Activated CD4-positive, alpha-beta T cell treated with anti-CD3 and anti-CD28 coated beads, Interleukin-2, amount 50 U/mL, for 4 hours (primary cell): ENCODE results near the gene NDUFAF3.

Experiments
- DNase-seq, 2 experiments: peaks; one replicate each; pipeline ENCODE4 v3.0.0-alpha.2; 2020

Gene NDUFAF3

GRCh38 chr3:49021813-49022687 is at the start of gene NDUFAF3:
TSS of gene NDUFAF3 (plus strand) at chr3:49022121. CDS start at chr3:49022145, 24 bp downstream.
- peak; percentile 88 to 90 for DNase-seq

GRCh38 chr3:48974076-48974864 is 47.7 kb upstream of the NDUFAF3 start:
- no peak for DNase-seq

DNA sequence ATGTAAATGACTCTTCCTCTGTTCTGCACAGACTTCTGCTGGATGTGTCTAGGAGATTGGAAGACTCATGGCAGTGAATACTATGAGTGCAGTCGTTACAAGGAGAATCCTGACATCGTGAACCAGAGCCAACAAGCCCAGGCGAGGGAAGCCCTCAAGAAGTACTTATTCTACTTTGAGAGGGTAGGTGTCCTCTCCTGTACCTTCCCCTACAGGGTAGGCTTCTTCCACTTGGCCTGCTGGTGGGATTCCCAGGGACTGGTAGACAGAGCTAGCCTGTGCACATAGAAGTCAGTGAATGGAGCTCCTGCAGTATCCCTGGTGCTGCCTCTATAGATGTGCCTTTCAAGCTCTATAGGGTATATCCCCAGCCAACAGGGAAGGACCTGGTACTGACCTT is 42.5 kb upstream of the NDUFAF3 start:
- no peak for DNase-seq

GRCh38 chr3:48980295-48980694 is 41.6 kb upstream of the NDUFAF3 start:
- no peak for DNase-seq

DNA sequence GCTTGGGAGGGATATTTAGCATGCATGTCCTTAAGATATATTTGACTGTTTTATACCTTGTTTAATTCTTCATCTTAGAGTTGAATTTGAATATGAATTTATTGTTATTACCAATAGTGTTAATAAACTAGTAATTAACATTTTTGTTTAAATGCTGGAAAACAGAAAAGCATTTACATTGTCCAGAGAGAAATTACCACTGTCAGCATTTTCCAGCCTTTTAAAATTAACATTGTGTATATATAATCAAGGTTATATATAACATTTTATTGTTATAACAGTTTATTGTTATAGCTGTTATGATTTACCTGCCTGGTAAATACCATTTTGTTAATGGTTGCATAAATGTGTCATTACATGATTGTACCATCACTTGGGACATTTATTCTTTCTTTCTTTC is 39.9 kb upstream of the NDUFAF3 start:
- no peak for DNase-seq

DNA sequence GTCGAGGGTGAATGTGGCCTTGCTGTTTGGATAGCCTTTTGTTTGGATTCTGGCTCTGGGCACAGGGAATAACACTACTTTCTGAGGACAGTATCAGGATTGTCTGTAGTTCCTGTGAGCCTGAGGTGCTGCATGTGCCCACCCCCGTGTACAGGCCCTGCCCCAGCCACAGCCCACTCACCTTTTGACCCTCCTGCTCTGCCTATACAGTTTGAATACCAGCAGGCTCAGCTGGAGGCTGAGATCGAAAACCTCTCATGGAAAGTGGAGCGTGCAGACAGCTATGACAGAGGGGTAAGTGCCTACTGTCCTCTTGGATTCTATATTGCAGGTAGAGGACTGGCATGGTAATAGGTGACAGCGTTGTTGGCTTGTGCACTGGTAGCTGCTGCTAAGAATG is 39.2 kb upstream of the NDUFAF3 start:
- no peak for DNase-seq

DNA sequence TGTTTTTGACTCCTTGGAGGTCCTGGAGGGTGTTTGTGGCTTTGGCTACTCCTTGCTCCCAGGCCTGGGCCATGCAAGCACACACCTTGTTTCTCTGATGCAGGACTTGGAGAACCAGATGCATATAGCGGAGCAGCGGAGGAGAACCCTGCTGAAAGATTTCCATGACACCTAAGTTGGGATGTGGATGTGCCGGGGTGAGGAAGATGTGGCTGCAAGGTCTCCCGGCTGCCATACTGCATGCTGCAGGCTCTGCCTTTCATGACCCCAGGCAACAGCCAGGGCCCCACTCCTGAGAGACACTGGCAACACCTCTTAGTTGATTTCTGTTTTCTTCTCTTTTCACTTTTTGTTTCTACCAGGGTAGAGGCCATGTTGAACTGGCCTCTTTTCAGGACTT is 38.8 kb upstream of the NDUFAF3 start:
- no peak for DNase-seq

DNA sequence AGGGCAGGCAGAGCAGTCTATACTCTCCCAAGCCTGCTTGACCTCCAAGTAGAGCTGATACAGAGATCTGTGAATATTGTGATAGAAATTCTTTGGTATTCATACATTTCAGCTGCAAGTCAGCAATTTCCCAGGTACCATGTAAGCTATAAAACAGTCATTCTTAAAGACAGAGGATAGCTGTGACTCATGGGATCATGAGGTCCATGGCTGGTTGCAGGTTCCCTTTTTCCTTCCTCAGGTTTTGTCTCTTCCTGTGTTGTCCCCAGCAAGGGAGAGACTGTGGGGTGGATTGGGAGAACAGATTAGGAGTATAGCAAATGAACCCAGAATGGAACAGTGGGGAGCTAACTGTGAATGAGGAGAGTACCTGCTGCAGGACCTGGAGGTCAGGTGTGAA is 37.3 kb upstream of the NDUFAF3 start:
- no peak for DNase-seq

GRCh38 chr3:48985831-48986376 is 36.0 kb upstream of the NDUFAF3 start:
- no peak for DNase-seq

GRCh38 chr3:48989126-48989795 is 32.7 kb upstream of the NDUFAF3 start:
- DNase-seq = no peak

DNA sequence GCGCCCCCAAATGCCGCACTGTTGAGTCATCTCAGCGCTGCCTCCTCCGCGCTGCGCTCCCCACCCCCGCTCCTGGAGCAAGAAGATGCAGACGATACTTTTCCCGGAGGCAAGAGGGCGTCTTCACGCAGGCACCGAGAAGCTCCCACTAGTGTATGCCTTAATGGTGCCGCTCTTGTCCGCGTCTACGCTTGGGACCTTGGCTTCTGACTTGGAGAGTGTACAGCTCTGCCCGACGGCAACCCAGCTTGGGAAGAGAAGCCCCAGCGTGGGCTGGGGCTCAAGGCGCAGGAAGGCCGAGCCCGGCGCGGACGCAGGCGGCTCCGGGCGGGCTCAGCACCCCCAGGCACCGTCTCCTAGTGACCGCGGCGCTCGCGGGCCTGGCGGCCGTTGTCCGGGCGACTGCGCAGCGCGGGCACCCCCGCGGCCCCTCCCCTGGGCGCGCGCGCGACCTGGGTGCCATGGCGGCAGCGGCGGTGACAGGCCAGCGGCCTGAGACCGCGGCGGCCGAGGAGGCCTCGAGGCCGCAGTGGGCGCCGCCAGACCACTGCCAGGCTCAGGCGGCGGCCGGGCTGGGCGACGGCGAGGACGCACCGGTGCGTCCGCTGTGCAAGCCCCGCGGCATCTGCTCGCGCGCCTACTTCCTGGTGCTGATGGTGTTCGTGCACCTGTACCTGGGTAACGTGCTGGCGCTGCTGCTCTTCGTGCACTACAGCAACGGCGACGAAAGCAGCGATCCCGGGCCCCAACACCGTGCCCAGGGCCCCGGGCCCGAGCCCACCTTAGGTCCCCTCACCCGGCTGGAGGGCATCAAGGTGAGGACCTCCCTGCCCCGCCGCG is 31.9 kb upstream of the NDUFAF3 start, which contains the start of gene P4HTM:
Gene P4HTM (plus strand): TSS at position 446 of the 840 bp plus-strand sequence. CDS start 16 bp downstream, at position 462.
- DNase-seq = peak; percentile 84 to 86

DNA sequence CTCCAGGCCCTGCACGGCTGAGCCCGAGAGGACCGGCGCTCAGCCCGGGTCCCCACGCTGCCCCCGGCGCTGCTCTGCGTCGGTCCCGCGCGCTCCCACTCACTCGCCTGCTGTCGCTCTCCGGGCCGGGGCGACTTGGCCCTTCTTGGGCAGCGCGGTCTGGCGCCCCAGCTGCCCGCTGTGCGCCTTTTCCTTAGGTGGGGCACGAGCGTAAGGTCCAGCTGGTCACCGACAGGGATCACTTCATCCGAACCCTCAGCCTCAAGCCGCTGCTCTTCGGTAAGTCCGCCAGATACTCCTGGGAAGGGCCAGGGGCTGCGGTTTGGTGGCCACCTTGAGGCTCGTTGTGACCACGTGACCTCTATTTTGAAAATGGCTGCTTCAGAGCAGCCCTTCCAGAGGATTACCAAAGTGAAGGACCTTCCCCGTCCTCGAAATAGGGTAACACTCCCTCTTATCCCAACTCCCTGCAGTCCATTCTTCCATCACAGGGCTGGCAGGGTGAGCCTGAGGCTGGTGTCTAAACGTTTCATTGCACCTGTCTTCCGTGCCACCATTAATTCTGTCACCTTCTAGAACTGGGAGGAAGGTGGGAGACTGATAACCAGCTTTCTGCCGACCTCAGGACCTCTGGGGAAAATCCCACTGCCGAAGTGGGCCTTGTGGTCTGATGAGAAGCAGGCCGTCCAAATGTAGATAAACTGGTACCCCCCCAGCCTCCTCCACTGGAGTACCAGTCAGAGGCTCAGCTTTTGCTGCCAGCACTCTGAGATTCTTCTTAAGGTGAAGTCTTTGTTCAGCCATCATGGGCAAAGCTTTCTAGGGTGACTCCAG is 31.1 kb upstream of the NDUFAF3 start:
- no peak for DNase-seq

GRCh38 chr3:48991851-48992545 is 29.9 kb upstream of the NDUFAF3 start:
- DNase-seq = no peak

DNA sequence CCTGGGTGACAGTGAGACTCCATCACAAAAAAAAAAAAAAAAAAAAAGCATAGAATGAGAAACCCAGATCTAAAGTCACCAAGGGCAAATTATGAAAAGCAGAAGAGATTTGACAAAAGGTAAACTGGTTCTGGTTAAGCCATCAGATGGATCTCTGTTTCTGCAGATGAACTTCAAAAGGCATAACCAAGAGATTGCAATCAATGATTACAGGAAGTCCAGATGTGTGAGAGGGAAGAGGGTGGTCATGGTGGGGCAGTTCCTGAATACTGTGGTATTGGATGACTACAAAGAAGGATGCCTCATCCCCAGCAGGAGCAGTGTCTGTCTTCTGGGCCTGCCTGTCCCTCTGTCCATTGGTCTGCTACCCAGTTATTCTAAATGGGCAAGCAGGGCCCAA is 28.1 kb upstream of the NDUFAF3 start:
- DNase-seq = no peak

- DNase-seq = no peak
These were observed 25.3 kb upstream of the NDUFAF3 start for GRCh38 chr3:48996640-48997039.

- no peak for DNase-seq
These were observed 24.8 kb upstream of the NDUFAF3 start for GRCh38 chr3:48997102-48997635.

DNA sequence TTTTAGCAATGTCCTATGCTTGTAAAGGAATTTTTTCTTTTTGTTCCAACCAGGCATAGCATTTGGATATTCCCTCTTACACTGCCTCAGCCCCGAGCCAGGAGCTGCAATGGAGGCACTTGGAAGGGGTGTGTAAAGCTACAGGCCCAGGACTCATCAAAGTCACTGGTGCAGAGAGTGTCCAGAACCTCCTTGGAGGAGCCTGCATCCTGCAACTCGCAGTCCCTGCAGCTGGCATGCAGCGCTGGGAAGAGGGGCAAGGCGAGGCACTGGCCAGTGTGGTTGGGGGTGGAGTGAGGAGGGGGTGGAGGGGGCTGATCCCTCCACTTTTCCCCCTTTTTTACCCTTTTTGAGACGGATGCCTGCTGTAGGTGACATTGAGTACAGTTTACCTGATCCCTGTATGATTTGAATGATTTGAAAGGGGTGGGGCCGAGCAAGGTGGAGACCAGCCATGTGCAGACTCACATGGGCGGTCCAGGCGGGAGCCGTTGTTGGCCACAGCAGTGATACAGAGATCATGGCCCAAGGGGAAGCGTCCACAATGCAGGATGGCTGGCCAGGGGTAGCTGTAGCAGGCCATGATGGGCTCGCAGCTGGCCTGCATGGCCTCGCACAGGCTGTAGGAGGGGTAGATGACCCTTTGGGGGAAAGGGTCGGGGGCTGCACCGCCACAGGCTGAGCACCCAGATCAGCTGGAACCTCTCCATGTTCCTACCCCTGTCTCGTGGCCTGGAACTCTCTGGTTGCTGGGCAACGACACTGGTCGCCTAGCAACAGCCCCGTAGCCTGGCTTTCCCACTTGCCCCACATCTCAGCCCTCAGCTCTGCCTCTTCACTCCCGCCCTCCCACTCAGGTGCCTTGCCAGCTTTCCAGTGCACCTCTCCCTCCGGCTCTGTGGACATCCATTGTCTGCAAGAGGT is 23.9 kb upstream of the NDUFAF3 start:
- DNase-seq = no peak

DNA sequence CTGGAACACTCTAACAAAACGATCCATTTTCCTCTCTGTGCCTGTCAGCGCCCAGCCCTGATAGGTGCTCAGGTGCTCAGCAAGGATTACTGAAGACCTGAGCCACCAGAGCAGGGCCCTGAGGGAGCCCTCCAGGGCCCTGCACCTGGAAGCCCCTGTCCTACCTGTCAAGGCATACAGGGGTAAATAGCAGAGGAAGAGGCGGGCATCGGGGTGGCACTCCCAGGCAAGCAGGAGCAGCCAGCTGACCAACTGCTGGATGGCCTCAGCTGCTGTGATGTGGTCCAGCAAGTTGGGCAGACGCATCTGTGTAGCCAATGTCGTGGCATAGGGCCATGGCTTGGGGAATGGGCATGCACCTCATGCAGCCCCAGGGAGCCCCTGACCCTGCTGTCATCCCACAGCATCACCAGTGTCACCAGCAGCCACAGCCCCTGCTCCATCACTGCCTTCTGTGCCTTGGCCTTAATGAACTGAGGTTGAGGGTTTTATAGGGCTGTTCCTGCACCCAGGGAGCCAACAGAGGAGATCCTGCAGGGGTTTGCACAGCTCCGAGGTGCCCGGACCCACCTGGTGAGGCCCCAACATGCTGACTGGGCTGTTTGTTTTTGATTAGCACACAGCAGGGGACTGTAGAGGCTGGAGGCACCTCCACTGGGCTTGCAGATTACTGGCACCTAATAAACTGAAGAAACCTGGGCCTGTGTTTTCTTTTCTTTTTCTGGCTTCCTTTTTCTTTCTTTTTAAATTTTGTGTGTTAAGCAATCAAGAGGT is 22.6 kb upstream of the NDUFAF3 start:
- DNase-seq = no peak
